Fibroblast of skin of right quadriceps (primary cell): Measurements from ENCODE around the gene MPRIP.
A peak's percentile ranks its signal among the peaks of the same experiment; 100 is the strongest.

Source experiments
- DNase-seq: peaks from one replicate; pipeline ENCODE4 v3.0.0-alpha.2; 2013

MPRIP gene

DNA sequence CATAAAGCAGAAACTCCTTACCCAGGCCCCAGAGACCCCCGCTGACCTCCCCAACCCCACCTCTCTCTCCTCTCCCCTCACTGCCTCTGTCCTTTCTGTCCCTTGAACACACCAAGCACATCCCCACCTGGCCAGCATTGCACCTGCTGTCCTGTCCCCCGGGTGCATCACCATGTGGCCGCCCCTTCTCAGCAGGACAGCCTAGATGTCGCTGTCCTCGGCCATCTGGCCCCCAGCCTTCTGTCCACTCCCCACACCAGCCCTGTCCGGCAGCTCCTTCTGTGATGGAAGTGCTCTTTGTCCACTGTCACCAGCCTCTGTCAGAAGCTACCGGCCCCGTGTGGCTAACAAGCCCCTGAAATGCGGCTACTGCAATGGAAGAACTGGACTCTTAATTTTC is 12.3 kb upstream of the MPRIP start:
- no peak for DNase-seq

DNA sequence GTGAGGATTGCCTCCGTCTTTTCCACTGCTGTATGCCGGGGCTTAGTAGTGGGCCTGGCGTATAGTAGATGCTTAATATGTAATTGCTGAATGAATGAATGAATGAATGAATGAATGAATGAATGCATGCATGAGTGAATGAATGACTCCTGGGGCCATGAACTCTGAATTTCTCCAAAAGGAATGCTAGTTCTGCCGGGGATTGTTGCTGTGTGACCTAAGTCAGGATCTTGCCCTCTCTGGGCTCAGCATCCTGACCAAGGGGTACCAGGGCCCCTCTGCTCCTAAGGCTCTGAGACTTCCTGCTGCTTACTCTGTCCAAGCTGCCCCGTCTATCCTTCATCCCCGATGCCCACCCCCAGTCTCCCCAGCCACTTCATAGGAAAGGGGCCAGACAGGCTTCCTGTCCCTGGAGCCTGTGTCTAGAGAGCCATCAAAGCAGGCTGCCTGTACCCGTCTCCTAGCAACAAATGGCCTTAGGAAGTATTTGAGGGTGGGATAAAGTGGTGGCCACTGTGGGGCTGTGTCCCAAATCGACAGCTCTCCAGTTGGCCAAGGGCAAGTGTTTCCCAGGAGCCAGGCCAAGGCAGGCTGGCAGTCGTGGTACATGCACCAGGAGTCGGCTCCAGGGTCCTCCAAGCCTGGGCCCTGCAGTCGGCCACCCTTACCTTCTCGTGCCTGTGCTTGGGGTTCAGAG is 11.6 kb upstream of the MPRIP start:
- no peak for DNase-seq

DNA sequence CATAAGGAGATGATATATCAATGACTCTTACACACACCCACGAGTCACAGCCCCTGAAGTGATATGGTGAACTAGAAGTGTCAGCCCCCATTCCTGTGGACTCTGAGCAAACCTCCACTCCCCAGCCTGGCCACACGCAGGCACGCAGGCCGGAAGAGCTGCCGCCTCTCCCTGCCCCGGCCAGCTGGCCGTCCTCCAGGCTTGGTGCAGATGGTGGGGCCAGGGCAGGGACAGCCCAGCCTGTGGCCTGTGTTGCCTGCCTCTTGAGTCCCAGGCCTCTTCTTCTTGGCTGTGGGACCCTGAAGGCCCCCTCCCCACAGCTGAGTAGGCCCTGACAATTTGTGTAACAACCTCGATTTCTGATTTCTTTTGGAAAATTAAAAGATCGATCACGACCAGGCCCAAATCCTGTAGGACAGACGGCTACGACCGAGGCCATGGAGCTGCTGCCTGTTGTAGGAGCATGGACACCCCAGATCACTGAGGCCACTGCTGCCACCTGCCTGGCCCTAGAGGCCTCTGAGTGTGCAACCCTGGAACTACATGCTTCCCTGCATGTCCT is 10.0 kb upstream of the MPRIP start:
- peak; percentile 71 for DNase-seq

DNA sequence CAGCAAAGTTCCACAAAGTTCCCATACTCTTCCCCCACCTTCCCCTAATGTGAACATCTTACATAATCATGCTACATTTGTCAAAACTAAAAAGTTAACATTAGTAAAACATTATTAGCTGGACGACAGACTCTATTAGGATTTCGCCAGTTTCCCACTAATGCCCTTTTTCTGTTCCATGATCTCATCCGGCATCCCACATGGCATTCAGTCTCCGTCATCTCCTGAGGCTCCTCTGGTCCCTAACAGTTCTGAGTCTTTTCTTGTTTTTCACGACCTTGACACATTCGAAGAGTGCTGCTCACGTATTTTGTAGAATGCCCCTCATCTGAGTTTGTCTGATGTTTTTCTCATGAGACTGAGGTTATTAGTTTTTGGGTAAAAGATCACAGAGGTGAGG is 8.8 kb upstream of the MPRIP start:
- no peak for DNase-seq

DNA sequence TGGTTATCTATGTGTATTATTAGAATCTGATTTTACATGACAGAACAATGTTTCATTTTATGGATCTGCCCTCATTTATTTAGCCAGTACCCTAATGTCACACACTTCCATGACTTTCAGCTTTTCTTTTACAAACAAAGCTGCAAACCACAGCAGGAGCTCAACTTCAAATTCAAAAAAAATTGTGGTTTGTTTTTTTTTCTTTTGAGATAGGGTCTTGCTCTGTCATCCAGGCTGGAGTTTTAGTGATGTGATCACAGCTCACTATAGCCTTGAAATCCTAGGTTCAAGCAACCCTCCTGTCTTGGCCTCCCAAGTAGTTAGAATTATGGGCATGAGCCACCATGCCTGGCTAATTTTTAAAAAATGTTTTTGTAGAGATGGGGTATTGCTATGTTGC is 8.2 kb upstream of the MPRIP start:
- DNase-seq: no peak

DNA sequence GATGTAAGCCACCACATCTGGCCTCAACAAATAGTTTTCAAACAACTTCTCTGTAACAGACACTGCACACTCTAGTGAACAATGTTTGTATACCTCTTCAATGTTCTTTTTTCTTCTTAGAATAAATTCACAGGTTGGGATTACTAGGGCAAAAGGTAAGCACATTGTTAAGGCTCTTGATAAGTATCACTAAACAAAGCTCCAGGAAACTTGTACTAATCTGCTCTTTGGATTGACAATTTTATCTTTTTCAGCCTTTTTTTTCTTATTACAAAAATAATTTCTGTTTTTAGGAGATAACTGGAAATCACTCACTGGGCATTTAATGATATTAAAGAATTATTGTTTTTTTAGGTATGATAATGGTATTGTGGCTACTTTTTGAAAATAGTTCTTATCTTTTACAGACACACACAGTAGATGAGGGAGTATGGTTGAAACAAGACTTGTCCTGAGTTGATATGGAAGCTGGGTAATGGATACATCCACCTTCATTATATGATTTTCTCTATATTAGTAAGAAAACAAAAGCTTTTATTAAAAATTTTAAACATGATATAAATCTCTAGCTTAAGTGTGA is 7.7 kb upstream of the MPRIP start:
- no peak for DNase-seq

DNA sequence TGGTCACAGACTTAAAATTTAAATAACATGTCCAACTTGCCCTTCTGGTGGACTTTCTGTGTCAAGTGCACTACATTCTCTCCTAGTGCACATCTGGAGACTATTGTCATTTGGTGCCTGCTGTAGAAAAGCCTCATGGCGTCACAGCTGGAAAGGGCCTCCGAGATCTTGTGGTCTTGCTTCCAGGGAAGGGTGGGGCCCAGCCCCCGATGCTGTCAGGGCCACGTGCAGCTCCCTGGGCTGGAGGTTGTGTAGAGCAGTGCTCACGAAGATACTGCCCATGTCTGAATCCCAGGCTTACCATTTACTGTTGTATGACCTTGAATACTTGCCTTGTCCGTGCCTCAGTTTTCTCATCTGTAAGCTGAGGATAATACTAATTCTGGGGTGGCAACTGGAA is 6.8 kb upstream of the MPRIP start:
- DNase-seq: no peak

DNA sequence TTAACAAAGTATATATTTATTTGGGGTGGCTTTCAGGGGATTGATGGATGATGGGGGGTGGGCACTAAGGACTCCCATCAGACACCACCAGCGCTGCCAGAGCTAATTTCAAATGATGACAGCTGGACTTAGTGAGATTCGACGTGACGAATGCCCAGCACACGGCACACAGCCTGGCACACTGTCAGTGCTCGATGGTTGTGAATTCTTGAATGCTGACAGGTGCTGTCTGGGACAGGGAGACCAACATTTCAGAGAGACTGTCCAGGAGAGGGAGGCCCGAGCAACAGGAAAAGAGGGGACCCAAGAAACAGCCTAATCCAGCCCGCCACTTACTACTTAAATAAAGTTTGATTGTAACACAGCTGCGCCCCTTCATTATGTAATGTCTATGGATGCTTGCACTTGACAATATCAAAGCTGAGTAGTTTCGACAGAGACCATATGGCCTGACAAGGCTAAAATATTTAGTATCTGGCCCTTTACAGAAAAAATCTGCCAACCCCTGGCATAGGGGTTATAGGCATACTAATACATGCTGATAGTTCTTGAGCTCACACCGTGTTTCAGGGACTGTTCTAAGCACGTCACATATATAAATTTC is 6.2 kb upstream of the MPRIP start:
- DNase-seq: no peak

DNA sequence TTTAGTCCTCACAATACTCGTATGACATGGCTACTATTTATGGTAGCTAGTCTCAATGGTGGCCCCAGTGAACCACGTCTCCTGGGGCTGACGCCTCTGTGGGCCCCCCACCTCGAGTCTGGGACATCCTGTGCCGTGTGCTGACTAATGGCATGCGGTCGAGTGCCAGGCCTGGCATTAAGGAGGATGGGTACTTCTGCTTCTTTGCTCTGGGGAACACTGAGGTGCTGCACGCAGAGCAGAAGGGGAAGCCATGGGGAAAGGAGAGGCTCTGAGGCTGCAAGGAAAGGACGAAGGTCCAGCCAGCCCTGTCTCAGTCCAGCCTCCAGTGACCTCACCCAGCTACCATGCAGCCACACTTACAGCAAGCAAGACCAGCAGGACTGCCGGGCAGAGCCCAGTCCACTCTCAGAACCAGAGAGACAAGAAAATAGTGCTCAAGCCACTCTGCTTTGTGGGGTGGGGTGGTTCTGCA is 5.7 kb upstream of the MPRIP start:
- DNase-seq: no peak

DNA sequence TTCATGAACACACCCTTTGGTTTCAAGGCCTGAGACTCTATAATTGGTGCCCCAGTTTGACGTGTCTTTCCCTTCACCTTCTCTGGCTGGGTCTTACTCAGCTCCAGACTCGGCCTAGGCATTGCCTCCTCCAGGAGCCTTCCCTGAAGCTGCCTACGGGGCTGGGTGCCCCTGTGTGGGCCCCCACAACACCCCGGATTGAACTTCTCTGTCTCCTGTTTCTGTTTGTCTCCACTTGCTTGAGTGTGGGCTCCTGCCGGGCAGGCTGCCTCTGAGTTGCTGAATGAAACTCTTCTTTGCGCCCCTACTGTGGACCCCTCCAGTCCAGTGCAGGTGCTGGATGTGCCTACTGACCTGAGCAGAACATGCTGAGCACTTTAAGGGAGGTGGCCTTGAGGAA is 2.3 kb upstream of the MPRIP start:
- no peak for DNase-seq

DNA sequence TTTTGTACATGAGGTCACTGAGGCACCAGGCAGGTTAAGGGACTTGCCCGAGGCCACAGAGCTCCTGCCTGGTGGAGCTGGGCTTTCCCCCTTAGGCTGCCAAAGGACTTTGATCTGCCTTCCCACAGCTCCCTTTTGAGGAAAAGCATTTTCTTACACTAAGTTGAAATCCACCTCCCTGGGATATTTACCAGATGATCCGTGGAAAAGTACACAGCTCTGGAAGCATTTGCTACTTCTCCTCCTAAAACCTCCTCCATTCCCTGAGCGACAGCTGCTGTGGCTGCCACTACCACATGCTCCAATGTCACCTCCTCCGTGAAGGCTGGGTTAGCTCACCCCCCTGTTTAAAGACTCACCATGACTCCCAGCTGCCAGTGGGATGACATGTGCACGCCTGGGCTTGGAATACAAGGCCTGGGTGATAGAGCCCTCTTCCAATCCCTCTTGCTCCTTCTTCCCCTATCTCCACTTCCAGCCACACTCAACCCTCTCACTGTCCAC is 1.2 kb upstream of the MPRIP start:
- peak; percentile 43 for DNase-seq

DNA sequence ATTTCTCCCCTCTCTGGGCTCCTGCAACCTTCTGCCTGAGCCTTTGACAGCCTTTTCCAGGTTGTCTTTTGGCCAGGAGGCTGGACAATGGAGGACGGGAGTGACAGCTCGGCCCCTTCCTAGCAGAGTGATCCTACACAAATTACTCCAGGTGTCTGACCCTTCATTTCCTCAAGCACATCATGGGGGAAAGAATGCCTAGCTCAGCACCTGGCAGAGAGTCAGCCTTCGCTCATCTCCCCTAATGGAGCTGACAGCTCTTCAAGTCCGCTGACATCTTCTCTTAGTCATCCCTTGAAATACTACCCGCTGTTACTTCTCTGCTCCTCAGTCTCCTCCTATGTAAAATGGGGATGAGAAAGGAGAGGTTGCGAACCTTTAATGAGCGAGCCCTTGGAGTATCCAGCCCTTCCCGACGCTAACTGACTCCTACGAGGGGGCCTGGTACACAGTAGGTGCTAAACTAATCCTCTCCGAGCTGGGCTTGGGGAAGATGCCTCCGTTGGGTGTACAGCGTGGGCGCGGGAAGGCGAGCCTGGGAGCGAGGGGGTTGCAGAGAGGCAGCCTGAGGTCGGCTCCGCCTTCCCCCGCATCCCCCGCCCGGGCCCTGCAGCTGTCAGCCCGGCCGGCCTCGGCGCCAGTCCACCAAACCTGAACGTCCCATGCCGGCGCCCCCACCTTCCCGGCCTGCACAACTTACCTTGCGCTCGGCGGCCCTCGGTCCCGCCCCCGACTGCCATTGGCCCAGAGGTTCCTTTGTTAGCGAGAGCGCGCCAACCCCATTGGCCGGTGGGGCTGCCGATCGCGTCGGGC is 480 bp upstream of the MPRIP start:
- DNase-seq: peak; percentile 97

DNA sequence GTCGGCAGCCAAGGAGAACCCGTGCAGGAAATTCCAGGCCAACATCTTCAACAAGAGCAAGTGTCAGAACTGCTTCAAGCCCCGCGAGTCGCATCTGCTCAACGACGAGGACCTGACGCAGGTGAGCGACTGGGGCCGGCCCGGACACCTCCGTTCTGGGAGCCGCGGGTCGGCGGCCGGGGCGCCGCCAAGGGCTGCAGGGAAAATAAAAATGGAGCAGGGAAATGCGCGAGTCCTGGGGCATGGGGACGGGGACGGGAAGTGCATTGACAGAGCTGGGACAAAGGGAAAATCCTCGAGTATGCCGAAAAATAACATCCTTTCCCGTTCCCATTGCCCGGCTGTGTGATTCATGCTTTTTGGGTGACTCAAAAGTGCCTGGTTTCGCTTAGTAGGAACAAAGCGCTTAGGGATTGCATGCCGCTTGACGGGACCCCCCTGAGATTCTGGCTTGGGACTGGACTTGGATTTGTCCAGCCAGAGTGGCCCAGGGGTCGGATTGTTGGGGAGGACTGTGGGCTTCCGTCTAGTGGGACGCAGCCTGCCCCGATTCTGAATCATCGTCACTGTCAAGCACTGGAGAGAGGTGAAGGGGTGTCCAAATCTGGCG is 699 bp downstream of the MPRIP start:
- DNase-seq: peak; percentile 65

DNA sequence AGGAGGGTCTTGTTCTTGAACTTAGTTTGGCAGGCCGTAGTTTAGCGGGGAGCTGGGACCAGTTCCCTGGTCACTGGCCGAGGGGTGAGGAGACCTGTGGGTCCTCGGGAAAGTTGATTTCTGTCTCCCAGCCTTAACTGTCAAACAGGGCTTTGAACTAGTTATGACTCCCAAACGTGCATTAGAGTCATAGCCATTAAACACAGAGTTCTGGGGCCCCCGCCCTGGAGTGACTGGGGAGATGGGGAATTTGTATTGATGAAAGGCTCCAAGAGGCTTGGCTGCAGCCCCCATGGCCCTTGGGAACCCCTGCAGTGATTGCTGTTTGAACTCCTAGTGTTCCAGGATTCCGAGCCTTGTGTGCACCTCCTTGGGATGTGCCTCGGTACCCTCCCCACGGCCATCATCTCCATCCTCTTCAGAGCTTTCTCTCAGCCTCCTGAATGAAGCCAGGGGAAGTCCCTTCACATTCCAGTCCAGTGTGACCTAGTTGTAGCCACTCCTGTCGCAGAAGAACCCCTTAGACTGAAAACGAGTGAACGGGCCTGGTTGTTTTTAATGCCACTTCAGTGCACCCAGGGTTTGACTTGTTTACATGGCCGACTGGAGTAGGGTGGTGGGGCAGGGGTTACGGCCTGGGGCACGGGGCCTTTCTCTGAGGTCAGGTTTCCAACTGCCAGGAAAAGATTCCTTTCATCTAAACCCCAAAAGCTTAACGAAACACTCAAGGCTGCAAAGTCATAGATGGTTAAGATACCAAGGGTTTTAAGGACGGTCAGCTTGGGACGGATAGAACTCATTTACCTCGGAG is 1.4 kb downstream of the MPRIP start:
- no peak for DNase-seq

DNA sequence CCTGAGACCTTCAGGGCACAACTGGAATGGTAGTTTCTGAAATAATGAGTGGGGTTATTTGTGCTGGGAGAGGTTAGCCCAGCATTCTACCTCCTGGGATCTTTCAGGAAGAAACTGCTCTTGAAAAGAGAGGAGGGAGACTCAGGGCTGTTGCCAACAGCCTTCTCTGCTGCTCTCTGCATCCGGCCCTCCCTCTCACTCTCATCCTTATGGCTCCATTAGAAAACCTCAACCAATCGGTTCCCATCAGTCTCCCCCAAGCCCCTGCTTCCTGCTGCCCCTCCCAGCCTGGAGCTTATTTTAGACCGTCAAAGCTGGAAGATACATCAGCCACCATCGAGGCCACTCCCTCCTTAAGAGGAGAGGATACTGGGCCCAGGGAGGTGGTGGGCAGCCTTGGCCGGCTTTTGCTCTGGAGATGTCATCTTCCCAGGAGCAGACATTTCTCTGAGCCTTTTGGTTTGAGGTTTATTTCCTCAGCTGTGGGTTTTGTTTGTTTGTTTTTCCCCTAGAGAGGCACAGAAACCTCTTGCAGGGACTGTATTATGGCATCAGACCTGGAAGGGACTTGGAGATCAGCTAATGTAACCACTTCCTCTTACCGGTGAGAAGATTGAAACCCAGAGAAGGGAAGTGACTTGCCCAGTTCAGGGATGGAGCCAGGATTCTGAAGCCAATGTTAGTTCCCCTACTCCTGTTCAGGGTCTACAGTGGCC is 2.7 kb downstream of the MPRIP start:
- DNase-seq: peak; percentile 85

DNA sequence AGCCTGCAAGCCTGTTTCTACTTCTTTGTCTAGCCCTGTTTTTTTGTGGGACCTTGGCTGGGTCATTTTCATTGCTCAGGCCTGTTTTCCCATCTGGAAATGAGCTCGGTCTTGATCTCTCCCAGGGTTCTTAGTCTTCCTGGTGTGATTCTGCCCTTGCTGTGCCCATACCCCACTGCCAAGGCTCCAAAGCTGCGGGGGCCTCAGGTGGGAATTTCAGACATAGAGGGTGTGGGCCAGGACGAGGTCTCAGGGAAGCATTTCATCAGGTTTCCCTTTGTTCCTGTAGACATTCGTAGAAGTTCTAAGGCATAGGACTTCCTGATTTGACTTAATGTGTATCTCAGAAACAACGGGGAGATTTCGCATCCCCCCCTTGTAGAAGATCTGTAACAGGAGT is 5.8 kb downstream of the MPRIP start:
- DNase-seq: no peak

DNA sequence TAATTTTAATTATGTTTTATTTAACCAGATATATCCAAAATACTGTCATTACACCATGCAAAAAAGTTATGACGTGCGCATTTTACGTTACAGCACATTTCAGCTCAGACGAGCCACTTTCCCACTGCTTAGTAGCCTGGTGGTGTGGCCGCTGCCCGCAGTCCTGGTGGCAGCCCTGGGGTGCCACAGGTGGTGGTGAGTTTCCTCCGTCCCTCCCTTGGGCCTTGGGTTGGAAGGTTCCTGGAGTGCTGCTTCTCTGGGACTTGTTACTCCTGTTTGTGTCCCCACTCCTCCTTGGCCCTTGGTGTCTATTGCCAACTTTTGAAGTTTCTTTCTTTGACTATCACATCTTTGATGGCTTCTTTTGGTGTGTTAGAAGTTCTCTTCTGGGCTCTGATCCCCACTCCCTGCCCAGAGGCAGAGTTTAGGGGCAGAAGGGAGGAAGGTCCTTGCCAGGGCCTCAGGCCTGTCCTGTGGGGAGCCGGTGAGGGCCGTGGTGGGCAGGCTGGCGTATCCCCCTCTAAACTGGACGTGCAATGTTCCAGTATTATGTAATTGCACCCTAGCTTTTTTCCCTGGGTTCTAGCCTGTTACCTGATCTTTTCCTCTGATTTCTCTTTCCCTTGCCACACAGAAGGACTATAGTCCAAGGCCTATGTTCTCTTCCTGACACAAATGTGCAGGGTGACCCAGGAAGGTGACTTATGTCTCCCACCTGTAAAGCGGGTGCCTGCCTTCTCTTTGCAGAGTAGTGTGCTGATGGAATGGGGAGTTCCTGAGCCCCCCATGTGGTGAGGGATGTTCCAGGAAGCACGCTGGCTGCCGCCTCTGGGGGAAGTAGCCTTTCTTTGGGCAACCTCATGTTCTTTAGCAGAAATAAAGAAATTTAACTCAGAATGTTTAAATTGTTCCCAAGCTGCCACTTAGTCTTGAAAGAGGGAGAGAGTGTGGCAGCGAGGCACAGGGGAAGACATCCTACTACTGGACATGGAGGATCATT is 8.4 kb downstream of the MPRIP start:
- no peak for DNase-seq

DNA sequence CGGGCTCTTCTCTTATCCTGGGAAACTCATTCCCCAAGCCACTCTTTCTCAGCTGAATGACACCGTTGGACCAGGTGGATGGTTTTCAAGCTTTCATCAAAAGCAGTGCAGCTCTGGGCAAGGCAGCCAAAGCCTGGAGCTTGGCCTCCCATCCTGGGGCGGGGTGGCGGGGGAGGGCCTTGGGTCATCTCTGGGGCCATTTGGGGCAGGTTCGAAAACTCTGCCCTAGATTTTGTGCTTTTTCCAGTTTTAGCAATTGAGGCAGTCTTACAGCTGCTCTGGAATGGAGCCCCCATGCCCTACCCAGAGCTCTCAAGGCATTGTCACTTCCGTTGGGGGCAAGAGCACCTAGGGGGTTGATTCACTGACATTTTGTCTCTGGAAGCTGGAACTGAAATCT is 9.1 kb downstream of the MPRIP start:
- DNase-seq: no peak

DNA sequence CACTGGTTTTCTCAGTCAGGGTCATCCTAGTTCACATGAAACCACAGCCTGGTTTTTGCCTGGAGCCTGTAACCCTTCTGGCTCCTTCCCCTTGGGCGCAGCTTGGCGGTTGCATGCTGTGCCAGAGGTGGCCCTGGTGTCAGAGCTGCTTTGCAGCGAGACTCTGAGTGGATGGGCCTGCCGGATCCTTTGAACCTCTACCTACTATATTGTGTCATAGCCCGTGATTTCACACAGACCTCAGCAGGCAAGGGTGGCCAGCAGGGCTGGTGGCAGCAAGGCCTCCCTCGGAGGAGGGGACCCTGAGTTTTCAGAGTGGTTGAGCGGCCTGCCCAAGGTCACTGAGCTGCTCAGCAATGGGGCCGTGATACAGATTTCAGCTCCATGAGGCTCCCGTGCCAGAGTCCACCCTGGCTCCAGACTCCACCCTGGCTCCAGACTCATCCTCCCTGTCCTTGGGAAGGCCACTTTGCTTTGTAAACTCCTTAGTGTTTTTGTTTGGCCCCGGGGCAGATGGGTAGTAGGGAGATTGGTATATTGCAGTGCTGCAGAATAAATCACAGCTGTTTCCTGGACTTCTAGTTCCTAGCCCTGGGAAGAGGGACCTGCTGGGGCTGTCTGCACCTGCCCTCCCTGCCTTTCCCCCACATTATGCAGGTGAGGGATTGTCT is 9.7 kb downstream of the MPRIP start:
- no peak for DNase-seq
